Bladder microvascular endothelial cell (primary cell): ENCODE data around the gene MRNIP. TPM values are rescaled to one million over a fixed set of nuclear protein-coding genes. Genes with fewer than 3 reads are reported as not detected.

Source experiments
- total RNA-seq: library from RNA; depleted of rRNA; stranded (reverse); fragments of >200 nt; gene quantifications from 2 replicates; pipeline ENCODE4 v1.2.3, GENCODE V29; 2014

Gene MRNIP
- 3.9 and 13.8 TPM in 2 replicates for total RNA-seq

GRCh38 chr5:179858586-179859427 lies at the start of gene MRNIP:
MRNIP (minus strand) TSS chr5:179858817; CDS start chr5:179858796, 21 bp downstream.

GRCh38 chr5:179907556-179908324 lies 49.1 kb upstream of the MRNIP start, which contains the start of gene TBC1D9B:
TBC1D9B (minus strand) TSS chr5:179907897; CDS start chr5:179907821, 76 bp downstream.

GRCh38 chr5:179820483-179821297 lies 37.9 kb downstream of the MRNIP start, which contains the start of gene SQSTM1:
SQSTM1 (plus strand) TSS chr5:179820905; CDS start chr5:179820937, 32 bp downstream.

GRCh38 chr5:179806250-179807048 lies 52.2 kb downstream of the MRNIP start, which contains the start of gene MGAT4B:
MGAT4B (minus strand) TSS chr5:179806866; CDS start chr5:179806583, 283 bp downstream.

GRCh38 chr5:179793468-179794139 lies 65.0 kb downstream of the MRNIP start, which contains the start of gene LTC4S:
LTC4S (plus strand) TSS chr5:179793986; CDS start chr5:179794081, 95 bp downstream.

Other genes starting within 250 kb of the MRNIP start
- gene HNRNPH1, start 235.1 kb downstream of the MRNIP start, total RNA-seq = 466 and 1,064 TPM in 2 replicates
- 0.16 TPM in 1 of 2 replicates, not detected in the other for gene CBY3, start 177.8 kb downstream of the MRNIP start, total RNA-seq
- 535 and 841 TPM in 2 replicates for gene CANX, start 159.8 kb downstream of the MRNIP start, total RNA-seq
- 4.9 and 10.2 TPM in 2 replicates for gene MAML1, start 126.0 kb downstream of the MRNIP start, total RNA-seq
- 0.32 TPM in 1 of 2 replicates, not detected in the other for gene LTC4S, start 64.8 kb downstream of the MRNIP start, total RNA-seq
- gene MGAT4B, start 52.0 kb downstream of the MRNIP start, total RNA-seq = 143 and 246 TPM in 2 replicates
- 356 and 831 TPM in 2 replicates for gene SQSTM1, start 37.9 kb downstream of the MRNIP start, total RNA-seq
- gene TBC1D9B, start 49.1 kb upstream of the MRNIP start, total RNA-seq = 43.9 and 87.7 TPM in 2 replicates
- 16.4 and 54.6 TPM in 2 replicates for gene RNF130, start 212.9 kb upstream of the MRNIP start, total RNA-seq